ENCODE data around the gene P2RX5.
A peak's percentile ranks its signal among the peaks of the same experiment; 100 is the strongest.
"Not testable (repeated sequence)": the region's sequence is repeated elsewhere in the genome, so short reads cannot be mapped to it uniquely, and the experiment has no call there.

The P2RX5 gene

GRCh38 chr17:3710951-3711383 lies 15.0 kb upstream of the P2RX5 start:
- peak; percentile 50 for DNase-seq

- DNase-seq, result no peak
These were observed 12.4 kb upstream of the P2RX5 start for GRCh38 chr17:3708366-3708765.

- DNase-seq, result not testable (repeated sequence)
These were observed 9.7 kb upstream of the P2RX5 start for GRCh38 chr17:3705718-3705984.

- no peak for DNase-seq
These were observed 9.2 kb upstream of the P2RX5 start for GRCh38 chr17:3704931-3705717.

- DNase-seq, result not testable (repeated sequence)
These were observed 6.1 kb upstream of the P2RX5 start for GRCh38 chr17:3702041-3702539.

- no peak for DNase-seq
These were observed 4.0 kb upstream of the P2RX5 start for GRCh38 chr17:3699951-3700350.

- DNase-seq, result no peak
These were observed 2.2 kb upstream of the P2RX5 start for GRCh38 chr17:3698139-3698538.

GRCh38 chr17:3697103-3697476 lies 1.1 kb upstream of the P2RX5 start:
- DNase-seq, result no peak

GRCh38 chr17:3695129-3695722 lies 729 bp downstream of the P2RX5 start:
- no peak for DNase-seq

GRCh38 chr17:3693829-3694231 lies 2.1 kb downstream of the P2RX5 start:
- DNase-seq, result peak; percentile 69

GRCh38 chr17:3693141-3693540 lies 2.8 kb downstream of the P2RX5 start:
- DNase-seq, result no peak

- no peak for DNase-seq
These were observed 3.6 kb downstream of the P2RX5 start for GRCh38 chr17:3692346-3692745.

GRCh38 chr17:3691617-3692067 lies 4.3 kb downstream of the P2RX5 start:
- no peak for DNase-seq

- no peak for DNase-seq
These were observed 5.8 kb downstream of the P2RX5 start for GRCh38 chr17:3690094-3690715.

GRCh38 chr17:3689262-3690093 lies 6.5 kb downstream of the P2RX5 start:
- no peak for DNase-seq

GRCh38 chr17:3688852-3689261 lies 7.1 kb downstream of the P2RX5 start:
- DNase-seq, result no peak

- DNase-seq, result no peak
These were observed 7.9 kb downstream of the P2RX5 start for GRCh38 chr17:3688027-3688553.

GRCh38 chr17:3685174-3685573 lies 10.8 kb downstream of the P2RX5 start:
- DNase-seq, result no peak

GRCh38 chr17:3683054-3683511 lies 12.9 kb downstream of the P2RX5 start:
- peak; percentile 59 for DNase-seq

GRCh38 chr17:3682033-3682432 lies 13.9 kb downstream of the P2RX5 start:
- no peak for DNase-seq

GRCh38 chr17:3681565-3681964 lies 14.4 kb downstream of the P2RX5 start:
- DNase-seq, result no peak

GRCh38 chr17:3681057-3681456 lies 14.9 kb downstream of the P2RX5 start:
- DNase-seq, result no peak

All from activated CD4-positive, CD25-positive, alpha-beta regulatory T cell treated with anti-CD3 and anti-CD28 coated beads, Interleukin-2, amount 50 U/mL, for 72 hours (primary cell).